Measurements from ENCODE around the gene MYO18A.

DNA sequence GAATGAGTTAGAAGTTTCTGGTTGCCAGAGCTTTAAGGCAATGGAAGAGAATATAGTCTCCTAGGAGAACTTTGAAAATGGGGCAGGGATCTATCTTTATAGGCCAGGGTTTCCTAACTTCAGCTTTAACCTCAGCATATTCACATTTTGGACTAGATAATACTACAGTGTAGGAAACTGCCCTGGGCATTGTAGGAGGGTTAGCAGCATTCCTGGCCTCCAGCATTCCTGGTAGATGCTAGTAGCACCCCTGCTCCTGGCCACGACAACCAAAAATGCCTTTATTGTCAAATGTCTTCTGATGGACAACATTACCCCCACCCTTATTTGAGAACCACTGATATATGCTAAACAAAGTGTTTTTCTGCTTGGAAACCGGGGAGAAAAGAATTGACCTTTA, 27.8 kb upstream of the MYO18A start:
- TF ChIP-seq, protein P1, sequence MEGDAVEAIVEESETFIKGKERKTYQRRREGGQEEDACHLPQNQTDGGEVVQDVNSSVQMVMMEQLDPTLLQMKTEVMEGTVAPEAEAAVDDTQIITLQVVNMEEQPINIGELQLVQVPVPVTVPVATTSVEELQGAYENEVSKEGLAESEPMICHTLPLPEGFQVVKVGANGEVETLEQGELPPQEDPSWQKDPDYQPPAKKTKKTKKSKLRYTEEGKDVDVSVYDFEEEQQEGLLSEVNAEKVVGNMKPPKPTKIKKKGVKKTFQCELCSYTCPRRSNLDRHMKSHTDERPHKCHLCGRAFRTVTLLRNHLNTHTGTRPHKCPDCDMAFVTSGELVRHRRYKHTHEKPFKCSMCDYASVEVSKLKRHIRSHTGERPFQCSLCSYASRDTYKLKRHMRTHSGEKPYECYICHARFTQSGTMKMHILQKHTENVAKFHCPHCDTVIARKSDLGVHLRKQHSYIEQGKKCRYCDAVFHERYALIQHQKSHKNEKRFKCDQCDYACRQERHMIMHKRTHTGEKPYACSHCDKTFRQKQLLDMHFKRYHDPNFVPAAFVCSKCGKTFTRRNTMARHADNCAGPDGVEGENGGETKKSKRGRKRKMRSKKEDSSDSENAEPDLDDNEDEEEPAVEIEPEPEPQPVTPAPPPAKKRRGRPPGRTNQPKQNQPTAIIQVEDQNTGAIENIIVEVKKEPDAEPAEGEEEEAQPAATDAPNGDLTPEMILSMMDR (IDR thresholded peaks at IDR 0.05): no peak
- TF ChIP-seq POLR2A (IDR thresholded peaks at IDR 0.05): no peak
